GM21619 (cell line): ENCODE measurements around the gene NMNAT1.
"Not testable (repeated sequence)": the region's sequence is repeated elsewhere in the genome, so short reads cannot be mapped to it uniquely, and the experiment has no call there.

ENCODE experiments used
- ATAC-seq: cut with Tn5 transposase; IDR thresholded peaks from one replicate; pipeline ENCODE4 v1.9.1; 2021; ENCODE audit not compliant: unreplicated experiment

The NMNAT1 gene

DNA sequence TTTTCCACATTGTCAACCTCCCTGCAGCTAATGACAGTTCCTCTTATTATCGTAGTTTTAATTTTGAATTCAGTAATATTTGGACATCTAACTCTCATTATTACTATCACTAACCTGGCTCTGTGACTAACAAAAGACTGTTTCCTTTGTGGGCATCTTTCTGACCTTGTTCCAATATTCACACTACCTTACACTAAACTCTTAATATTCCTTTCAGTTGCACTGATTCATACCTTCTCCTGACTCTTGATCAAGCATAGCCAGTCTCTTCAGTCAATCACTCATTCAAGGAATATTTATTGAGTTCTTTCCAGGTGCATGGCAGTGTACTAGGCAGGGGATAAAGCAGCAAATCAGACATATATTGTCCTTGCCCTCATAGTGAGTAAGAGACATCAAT is 25.4 kb upstream of the NMNAT1 start:
- no peak for ATAC-seq

DNA sequence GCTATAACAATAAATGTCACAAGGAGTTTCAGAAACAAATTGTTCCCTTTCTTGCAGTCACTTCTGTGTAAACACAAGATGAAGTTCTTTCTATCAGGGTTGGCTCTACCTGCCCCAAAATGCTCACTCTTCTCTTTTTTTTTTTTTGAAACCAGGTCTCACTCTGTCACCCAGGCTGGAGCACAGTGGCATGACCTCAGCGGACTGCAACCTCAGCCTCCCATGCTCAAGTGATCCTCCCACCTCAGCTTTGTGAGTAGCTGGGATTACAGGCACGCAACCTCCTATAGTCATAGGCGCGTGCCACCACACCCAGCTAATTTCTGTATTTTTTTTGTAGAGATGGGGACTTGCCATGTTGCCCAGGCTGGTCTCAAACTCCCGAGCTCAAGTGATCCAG is 22.7 kb upstream of the NMNAT1 start:
- ATAC-seq: no peak

DNA sequence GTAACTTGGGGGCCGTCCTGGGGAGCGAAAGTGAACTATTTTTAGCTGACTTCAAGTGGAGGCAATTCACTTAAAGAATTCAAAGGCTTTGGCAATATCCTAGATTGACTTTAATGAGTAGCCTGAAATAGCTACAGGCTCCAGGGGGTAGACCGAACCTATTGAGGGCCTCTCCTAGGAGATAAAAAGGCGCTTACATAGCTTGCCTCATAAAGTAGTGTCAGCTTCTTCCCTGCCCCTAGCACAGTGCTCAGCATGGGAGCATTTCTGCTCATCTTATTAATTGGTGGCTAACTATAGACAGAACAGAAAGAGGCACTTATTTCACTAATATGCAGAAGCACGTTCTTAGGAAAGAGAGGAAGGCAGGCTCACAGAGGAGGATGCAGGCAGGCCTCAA is 20.9 kb upstream of the NMNAT1 start:
- ATAC-seq: no peak

DNA sequence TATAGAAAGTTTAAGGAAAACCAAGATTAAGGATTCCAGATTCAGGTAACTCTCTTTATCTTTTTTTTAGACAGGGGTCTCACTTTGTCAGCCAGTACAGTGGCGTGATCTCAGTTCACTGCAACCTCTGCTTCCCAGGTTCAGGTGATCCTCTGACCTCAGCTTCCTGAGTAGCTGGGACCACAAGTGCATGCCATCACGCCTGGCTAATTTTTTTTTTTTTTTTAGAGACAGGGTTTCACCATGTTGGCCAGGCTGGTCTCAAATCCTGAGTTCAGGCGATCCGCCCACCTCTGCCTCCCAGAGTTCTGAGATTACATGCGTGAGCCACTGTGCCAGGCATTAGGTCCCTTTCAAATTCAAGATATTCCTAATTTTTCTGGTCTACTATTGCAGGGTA is 16.0 kb upstream of the NMNAT1 start:
- no peak for ATAC-seq

DNA sequence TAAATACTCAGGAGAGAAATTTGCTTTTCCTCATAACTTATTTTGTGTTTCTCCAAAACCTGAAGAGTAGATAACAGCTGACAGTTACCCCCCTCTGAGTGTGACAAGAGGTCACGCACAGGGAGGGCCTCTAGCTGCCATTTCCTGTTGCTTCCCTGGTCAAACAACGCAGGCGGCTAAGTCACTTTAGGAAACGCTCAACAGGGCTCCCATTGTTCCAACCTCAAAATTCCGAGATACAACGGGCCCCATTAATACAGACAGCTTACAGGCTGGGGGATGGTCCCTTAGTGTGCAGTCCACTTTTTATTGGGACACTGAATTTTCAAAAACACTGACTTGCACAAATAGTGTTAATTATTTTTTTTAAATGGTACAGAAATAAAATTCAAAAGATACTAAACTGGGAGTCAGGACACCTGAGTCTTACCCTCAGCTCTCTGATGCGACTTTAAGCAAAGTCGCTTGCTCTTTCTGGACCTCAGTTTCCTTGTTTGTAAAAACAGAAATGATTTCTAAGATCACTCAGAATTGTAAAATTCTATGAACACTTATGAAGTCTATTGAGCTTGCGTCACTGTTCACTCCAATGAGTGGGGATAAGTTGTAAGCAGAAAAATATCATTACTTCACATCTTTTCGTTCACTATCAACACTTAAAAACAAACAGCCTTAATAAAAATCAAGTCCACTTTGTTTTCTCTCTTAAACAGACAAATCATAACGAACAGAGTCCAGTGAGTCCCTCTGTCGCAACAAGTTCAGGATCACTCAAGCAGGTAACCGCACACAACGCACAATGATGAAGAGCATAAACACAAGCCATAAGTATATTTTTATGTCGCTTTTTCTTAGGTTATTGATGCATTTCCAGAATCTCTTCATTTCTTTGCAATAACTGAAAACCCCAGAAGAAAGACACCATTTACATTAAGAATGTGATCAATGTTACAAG is 13.6 kb upstream of the NMNAT1 start:
- no peak for ATAC-seq

DNA sequence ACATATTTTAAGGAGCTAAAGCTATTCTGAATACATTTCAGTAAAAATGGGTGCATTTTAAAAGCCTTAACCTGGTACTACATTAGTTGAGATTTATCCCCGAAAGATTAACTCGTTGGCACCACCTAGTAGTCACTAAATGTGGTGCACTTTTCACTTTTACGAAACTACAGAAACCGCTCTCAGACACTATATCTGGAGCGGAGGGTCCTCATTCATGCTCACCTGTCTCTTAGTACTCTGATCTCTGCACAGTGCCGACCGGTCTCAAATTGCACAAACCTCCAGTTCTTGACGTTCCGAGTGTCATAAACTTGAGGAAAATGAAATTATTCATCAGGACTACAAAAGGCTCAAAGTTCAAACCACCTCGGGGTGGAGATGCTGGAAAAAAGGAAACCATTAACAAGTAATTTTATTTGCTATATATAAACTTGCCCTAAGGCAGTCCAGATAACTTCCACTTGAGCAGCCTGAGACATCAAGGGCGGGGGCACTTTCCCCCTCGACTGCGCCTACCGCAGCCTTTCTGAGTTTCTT is 806 bp upstream of the NMNAT1 start:
- ATAC-seq: peak; percentile 36

DNA sequence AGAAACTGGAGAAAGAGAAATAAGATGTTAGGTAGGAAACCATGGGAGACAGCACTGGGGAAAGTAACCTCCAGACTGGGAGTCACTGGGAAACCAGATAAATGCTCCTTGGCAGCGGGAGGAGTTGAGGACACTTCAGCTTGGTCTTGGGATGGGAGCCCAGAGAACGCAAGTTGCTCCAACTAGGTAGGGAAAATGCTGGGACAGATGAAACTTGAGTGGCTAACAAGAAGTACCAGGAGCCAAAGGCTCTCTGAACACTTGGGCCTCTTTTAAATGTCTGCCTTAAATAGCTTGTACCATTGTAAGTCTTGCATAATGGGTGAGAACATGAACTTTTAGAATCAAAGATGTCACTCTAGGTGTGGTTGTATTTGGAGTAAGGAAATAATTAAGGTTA is 3.0 kb downstream of the NMNAT1 start:
- no peak for ATAC-seq

DNA sequence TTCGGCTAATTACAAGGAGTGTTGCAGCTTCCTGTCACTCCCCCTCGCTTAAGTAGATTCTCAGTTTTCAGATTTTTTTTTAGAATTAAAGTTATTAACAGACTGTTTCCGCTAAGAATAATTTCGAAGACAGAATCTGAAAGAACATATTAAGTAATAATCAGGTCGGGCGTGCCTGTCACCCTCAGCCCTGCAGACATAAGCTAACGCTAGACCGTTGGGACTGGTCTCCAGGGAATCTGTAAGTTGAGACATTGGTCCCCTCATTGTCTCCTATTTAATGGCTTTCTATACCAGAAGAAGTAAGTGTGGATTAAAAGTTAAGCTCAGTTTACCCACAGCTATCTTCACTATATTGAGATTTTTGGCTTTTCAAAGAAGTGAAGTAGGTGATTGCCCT is 14.5 kb downstream of the NMNAT1 start:
- no peak for ATAC-seq

DNA sequence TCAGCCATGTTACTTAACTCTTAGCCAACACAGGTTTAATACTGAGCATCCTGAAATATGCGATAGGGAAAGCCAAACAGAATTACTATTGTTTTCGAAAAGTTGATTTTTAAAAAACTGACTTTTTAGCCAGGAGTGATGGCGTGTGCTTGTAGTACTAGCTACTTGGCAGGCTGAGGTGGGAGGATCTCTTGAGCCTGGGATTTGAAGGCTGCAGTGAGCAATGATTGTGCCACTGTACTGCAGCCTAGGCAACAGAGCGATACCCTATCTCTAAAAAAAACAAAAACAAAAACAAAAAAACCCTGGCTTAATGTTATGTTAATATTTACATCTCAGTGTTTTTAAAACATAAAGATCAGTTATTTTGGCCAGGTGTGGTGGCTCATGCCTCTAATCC is 16.7 kb downstream of the NMNAT1 start:
- ATAC-seq: no peak

DNA sequence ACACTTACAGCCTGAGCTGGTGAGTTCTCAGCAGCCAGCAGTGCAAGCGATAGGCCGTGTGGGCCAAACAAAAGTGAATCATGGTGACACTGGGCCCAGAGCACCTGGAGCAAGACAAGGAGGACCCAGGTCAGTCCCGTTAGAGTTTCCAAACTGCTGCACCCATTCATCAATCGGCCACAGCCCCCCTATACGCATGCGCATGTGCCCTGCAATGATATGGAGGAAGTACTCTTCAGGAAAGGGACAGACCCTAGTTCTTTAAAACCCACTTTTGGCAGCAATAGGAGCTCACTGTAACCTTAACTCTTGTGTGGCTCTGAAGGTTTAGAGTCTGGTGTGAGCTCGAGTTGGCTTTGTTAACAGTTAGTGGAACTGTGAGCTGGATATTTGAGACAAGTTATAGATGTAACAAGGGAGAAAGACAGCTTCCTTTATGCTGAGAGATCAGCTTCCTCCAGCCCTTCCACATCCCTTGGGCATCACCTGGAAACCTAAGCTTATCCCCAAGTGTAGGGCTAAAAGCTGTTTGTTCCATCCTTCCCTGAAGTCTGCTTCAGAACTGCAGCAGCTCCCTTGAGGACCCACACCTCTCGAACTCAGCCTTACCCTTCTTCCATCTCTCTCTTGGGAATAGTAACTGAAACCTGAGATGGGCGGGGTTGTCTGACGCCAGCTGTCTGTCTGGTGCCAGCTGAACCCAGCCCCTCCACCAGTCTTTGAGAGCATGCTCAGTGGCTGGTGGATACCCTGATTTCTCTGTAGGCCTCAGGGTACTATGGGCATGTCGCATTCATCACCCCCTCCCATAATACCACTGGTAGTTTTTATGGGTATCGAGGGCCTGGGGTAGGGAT is 17.7 kb downstream of the NMNAT1 start:
- no peak for ATAC-seq

DNA sequence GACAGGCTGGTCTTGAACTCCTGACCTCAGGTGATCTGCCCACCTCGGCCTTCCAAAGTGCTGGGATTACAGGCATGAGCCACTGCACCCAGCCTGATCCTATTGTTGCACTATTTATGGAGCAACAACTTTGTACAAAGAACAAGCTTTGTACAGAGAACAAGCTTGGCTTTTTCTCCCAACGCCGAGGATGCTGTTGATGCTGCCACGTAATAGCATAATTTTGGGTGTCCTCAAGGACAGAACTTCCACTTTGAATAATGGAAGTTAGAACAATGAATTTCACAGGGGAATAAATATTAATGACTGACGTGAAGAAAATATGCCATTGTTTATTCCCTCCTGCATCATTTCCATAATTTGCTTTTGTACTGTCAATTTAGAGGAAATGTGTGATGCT is 41.0 kb downstream of the NMNAT1 start:
- no peak for ATAC-seq

DNA sequence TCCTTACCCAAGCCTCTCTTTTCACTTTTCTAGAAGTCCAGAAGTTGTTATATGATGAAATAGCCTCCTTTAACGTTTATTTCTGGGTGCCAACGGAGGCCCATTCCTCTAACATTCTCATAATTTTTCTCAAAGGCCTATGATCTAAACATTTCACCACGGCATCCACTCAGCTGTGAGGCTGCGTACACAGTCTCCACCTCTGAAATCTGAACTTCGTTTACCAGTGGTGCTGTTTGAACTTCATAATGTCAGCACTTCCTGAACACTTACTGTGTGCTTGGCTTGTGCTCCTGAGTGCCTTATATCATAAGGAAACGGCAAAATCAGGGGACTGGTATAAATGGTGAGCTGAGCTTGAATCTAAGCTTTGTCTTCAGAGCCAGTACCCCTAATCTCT is 41.7 kb downstream of the NMNAT1 start:
- ATAC-seq: no peak

DNA sequence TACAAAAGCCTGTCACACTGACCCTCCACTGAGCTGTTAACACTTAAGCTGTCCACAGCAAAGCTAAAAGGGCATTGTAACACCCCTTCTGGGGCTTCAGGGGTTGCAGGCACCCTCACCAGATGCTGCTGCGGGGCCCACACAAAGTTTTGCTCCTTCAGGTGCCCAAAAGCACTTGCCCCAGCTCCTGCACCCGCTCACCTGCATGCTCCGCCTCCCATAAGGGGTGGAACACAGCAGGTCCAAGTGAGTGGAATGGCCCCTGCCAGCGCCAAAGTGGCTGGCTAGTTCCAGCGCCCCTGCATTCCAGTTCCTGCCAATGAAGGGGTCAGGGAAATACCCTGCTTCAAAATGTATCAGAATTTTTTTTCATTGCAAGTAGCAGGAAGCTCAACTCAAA is 46.5 kb downstream of the NMNAT1 start:
- no peak for ATAC-seq

DNA sequence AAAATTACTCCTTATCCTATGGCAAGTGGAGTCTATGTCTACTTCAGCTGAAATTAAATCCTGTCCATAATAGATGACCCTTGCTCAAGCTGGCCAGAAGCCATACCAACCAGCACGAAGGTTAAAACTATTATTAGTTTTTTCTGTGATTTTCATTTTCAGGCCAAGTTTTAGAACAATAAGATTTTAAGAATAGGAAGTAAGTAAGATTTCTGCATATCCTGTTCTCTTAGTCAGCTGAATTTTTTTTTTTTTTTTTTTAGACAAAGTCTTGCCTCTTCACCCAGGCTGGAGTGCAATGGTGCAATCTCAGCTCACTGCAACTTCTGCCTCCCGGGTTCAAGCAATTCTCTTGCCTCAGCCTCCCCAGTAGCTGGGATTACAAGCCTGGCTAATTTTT is 47.7 kb downstream of the NMNAT1 start:
- no peak for ATAC-seq

DNA sequence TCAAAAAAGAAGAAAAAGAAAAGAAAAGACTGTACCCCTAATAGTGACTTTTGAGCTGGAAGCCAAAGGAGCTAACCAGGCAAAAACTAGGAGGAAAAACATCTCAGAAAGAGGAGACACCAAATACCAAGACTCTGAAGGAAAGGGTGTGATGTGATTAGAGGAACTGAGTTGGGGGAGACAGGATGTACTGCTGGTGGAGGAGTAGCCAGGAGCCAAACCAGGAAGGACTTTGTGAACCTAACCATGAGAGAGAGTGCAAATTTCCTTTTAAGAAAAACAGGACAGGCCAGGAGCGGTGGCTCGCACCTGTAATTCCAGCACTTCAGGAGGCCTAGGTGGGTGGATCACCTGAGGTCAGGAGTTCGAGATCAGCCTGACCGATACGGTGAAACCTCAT is 49.6 kb downstream of the NMNAT1 start:
- no peak for ATAC-seq

DNA sequence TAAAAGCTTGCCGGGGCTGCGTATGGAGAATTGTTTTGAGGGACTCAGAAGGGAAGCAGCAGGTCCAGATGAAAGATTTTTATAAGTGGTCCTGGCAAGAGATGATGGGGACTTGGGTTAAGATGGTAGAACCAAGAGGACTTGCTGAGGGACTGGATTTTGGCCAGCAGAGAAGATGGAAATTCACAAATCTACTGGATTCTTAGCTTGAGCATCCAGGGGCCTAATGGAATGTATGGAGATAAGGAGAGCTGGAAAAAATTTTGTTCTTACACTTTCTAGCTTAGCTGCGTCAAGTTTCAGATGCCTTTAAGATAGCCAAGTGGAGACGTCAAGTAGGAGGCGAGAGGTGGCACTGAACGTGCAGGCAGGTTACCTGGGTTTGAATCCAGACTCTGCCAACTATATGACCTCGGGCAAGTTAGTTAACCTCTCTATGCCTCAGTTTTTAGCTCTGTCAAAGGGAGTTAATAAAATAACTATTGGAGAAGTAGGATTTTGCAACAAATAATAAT is 50.3 kb downstream of the NMNAT1 start:
- ATAC-seq: no peak

DNA sequence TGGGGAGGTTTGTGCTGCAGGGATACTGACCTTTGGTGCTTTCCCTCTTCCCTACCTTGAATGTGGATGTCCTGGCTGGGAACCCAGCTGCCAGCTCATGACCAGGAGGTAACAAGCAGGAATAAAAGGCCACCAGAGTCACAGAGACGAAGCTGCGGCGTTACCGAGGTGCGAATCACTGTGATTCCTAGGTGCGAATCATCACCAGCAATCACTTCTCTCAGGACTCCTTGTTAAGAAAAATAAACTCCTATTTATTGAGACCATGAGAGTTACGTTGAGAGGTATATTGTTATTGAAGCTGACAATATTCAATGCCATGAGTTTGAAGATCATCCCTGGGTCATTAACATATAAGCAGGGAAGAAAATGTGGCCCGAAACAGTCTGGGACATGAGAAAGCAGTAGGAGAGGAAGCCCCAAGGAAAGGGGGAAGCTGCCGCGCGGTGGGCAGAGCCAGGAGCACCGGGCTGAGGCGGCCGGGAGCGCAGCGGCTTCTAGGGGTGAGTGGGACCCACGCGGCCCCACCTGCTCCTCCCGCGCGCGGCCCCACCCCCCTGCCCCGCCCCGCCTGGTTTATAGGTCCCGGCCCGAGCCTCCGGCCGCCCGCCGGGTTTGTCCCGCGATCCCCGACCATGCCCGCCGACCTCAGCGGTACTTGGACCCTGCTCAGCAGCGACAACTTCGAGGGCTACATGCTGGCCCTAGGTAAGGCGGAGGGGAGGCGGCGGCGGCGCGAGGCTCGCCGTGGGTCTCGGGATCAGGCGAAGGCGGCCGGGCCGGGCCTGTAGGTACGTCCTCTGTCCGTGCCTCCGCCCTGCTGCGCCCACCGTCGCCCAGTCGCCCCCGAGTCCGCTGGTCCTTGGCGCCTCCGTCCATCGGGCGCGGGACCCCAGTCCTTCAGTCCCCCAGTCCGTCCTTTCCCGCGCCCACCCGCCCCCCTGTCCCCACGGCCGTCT is 53.6 kb downstream of the NMNAT1 start, which contains the start of gene RBP7:
TSS of gene RBP7 (plus strand) at position 605 of the 959 bp plus-strand sequence. CDS start at position 636, 31 bp downstream.
- no peak for ATAC-seq

DNA sequence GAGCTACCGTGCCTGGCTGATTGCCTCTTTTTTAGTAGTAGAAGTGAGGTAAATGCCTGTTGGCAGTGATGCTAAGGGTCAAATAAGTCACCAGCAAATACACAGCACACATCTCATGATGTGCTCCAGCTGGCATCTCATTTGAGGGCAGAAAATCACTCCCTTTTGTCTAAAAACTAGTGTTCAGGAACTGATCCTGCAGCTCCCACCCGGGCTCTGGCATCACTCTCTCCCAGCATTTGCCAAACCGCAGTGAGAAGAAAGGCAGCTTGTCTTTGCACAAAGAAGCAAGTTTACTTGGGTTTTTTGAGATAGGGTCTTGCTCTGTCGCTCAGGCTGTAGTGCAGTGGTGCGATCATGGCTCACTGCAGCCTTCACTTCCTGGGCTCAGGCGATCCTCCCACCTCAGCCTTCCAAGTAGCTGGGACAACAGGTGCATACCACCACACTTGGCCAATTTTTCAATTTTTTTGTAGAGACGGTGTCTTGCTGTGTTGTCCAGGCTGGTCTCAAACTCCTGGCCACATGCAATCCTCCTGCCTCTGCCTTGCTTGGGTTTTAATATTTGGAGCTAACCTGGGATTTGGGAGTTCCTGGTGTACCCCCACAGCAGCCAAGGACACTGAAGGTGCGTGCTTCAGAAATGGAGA is 57.9 kb downstream of the NMNAT1 start:
- no peak for ATAC-seq

DNA sequence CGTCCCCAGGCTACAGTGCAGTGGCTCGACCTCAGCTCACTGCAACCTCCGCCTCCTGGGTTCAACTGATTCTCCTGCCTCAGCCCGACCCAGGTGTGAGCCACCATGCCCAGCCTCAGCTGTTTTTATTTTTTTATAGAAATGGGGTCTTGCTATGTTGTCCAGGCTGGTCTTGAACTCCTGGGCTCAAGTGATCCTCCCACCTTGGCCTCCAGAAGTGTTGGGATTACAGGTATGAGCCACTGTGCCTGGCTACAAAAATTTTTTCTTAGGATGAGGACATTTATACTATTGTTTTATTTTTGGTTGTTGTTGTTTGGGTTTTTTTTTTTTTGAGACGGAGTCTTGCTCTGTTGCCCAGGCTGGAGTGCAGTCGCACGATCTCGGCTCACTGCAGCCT is 62.0 kb downstream of the NMNAT1 start:
- not testable (repeated sequence) for ATAC-seq

DNA sequence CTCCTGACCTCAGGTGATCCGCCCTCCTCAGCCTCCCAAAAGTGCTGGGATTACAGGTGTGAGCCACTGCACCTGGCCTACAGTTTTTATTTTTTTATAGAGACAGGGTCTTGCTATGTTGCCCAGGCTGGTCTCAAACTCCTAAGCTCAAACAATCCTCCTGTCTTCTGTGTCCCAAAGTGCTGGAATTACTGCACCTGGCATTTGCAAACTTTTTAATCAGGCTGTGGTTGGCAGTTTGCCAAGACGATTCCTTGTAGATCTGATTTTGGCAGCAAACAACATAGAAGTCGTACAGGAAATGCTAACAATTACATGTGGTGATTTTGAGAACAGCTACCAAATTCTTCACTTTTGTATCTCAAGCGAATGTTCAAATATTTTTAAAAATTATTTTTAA is 63.9 kb downstream of the NMNAT1 start:
- no peak for ATAC-seq
